ENCODE data around the gene RAB18. TPM values are rescaled to one million over a fixed set of nuclear protein-coding genes. Genes with fewer than 3 reads are reported as not detected.

Gene RAB18
- total and polyA plus RNA-seq, 2 donors: 53.6 to 64.8 TPM

DNA sequence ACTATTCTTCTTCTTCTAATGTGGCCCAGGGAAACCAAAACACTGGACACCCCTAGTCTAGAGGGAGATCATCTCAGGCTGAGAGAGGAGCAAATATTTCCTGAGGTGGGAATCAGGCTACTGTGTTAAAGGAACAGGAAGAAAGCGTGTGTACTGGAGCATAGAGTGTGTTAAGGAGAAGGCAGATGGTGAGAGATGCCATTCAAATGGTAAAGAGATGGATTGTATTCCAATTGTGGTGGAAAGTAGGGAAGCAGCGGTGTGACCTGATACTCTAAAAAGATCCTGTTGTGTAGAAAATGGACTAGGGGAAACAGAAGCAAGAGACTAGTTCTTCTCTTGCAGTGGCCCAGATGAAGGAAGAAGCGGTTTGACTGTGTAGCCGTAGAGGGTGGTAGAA lies 31.2 kb downstream of the RAB18 start:
- peaks cover 28 to 43% of the 10 kb centered on the region in 2 donors for H3K36me3 ChIP-seq (ENCODE audit: control insufficient read depth in 2 of 2, insufficient read depth in 2 of 2, low read length in 1 of 2)
- over 99% methylated on average over 4 of the region's 4 CpGs for WGBS
- no peak overlapping the region for H3K27ac ChIP-seq (ENCODE audit: low read depth in 1 of 2, low read length in 1 of 2)
- no peaks in the 10 kb centered on the region for H3K27me3 ChIP-seq (ENCODE audit: control insufficient read depth in 2 of 2, insufficient read depth in 1 of 2, low read length in 1 of 2)
- H3K9me3 ChIP-seq (ENCODE audit: control insufficient read depth in 2 of 2, insufficient read depth in 1 of 2, low read length in 1 of 2): no peaks in the 10 kb centered on the region
- H3K4me3 ChIP-seq (ENCODE audit: low read length in 2 of 2): no peak overlapping the region
- no peaks in the 10 kb centered on the region for H3K4me1 ChIP-seq (ENCODE audit: control insufficient read depth in 2 of 2, insufficient read depth in 2 of 2, low read length in 2 of 2)
- no peak for DNase-seq (ENCODE audit: low read depth in 6 of 9, low spot score in 9 of 9)

GRCh38 chr10:27536437-27536836 lies 32.3 kb downstream of the RAB18 start:
- H3K4me3 ChIP-seq (ENCODE audit: low read length in 2 of 2): no peak overlapping the region
- H3K36me3 ChIP-seq (ENCODE audit: control insufficient read depth in 2 of 2, insufficient read depth in 2 of 2, low read length in 1 of 2): peaks cover 24 to 43% of the 10 kb centered on the region in 2 donors
- no peaks in the 10 kb centered on the region for H3K27me3 ChIP-seq (ENCODE audit: control insufficient read depth in 2 of 2, insufficient read depth in 1 of 2, low read length in 1 of 2)
- no peak overlapping the region for H3K27ac ChIP-seq (ENCODE audit: low read depth in 1 of 2, low read length in 1 of 2)
- no peaks in the 10 kb centered on the region for H3K9me3 ChIP-seq (ENCODE audit: control insufficient read depth in 2 of 2, insufficient read depth in 1 of 2, low read length in 1 of 2)
- H3K4me1 ChIP-seq (ENCODE audit: control insufficient read depth in 2 of 2, insufficient read depth in 2 of 2, low read length in 2 of 2): no peaks in the 10 kb centered on the region
- DNase-seq (ENCODE audit: low read depth in 6 of 9, low spot score in 9 of 9): no peak

- peaks cover 24 to 43% of the 10 kb centered on the region in 2 donors for H3K36me3 ChIP-seq (ENCODE audit: control insufficient read depth in 2 of 2, insufficient read depth in 2 of 2, low read length in 1 of 2)
- H3K9me3 ChIP-seq (ENCODE audit: control insufficient read depth in 2 of 2, insufficient read depth in 1 of 2, low read length in 1 of 2): no peaks in the 10 kb centered on the region
- H3K4me3 ChIP-seq (ENCODE audit: low read length in 2 of 2): no peak overlapping the region
- no peak for DNase-seq (ENCODE audit: low read depth in 6 of 9, low spot score in 9 of 9)
- WGBS: 98% methylated on average over 3 of the region's 3 CpGs
- no peak overlapping the region for H3K27ac ChIP-seq (ENCODE audit: low read depth in 1 of 2, low read length in 1 of 2)
- no peaks in the 10 kb centered on the region for H3K27me3 ChIP-seq (ENCODE audit: control insufficient read depth in 2 of 2, insufficient read depth in 1 of 2, low read length in 1 of 2)
- peaks cover 4 to 5% of the 10 kb centered on the region in 2 donors for H3K4me1 ChIP-seq (ENCODE audit: control insufficient read depth in 2 of 2, insufficient read depth in 2 of 2, low read length in 2 of 2)
These were observed 33.1 kb downstream of the RAB18 start for GRCh38 chr10:27537166-27537565.

DNA sequence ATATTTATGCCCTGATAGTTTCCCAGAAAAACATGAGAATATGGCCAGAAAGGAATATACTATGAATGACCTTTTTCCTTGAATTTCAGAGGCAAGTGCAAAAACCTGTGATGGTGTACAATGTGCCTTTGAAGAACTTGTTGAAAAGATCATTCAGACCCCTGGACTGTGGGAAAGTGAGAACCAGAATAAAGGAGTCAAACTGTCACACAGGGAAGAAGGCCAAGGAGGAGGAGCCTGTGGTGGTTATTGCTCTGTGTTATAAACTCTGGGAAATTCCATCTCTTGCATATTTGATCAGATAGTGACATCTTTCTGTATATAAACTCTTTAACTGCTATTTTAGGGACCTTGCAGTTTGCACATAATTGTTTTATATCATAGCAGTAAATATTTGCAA lies 33.7 kb downstream of the RAB18 start:
- H3K4me3 ChIP-seq (ENCODE audit: low read length in 2 of 2): no peak overlapping the region
- H3K36me3 ChIP-seq (ENCODE audit: control insufficient read depth in 2 of 2, insufficient read depth in 2 of 2, low read length in 1 of 2): peaks cover 24 to 45% of the 10 kb centered on the region in 2 donors
- no peaks in the 10 kb centered on the region for H3K9me3 ChIP-seq (ENCODE audit: control insufficient read depth in 2 of 2, insufficient read depth in 1 of 2, low read length in 1 of 2)
- H3K27ac ChIP-seq (ENCODE audit: low read depth in 1 of 2, low read length in 1 of 2): no peak overlapping the region
- H3K4me1 ChIP-seq (ENCODE audit: control insufficient read depth in 2 of 2, insufficient read depth in 2 of 2, low read length in 2 of 2): peaks cover 6 to 9% of the 10 kb centered on the region in 2 donors
- H3K27me3 ChIP-seq (ENCODE audit: control insufficient read depth in 2 of 2, insufficient read depth in 1 of 2, low read length in 1 of 2): no peaks in the 10 kb centered on the region
- DNase-seq (ENCODE audit: low read depth in 6 of 9, low spot score in 9 of 9): no peak

DNA sequence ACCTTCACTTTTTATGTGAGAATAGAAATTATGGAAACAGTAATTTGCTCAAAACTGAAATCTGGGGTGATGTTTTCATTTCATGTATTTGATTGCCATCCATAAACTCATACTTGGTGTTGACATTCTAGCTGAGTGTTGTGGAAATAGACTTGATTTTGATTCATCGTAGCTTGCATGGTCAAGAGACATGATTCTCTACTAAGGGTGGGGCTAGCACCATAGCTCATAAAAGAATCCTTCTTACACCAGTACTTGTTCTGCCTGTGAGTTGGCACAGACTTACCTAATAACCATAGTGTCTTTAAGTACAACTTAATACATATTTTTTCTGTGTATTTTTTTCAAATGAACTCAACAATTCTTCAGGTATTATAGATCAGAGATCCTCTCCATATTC lies 36.6 kb downstream of the RAB18 start:
- Histone ChIP-seq H3K4me3 (ENCODE audit: low read length in 2 of 2) (no peak overlapping the region), H3K36me3 (ENCODE audit: control insufficient read depth in 2 of 2, insufficient read depth in 2 of 2, low read length in 1 of 2) (peaks cover 17 to 36% of the 10 kb centered on the region in 2 donors), H3K27me3 (ENCODE audit: control insufficient read depth in 2 of 2, insufficient read depth in 1 of 2, low read length in 1 of 2) (no peaks in the 10 kb centered on the region), H3K27ac (ENCODE audit: low read depth in 1 of 2, low read length in 1 of 2) (peak overlapping the region in 1 of 2 donors; percentile 79), H3K4me1 (ENCODE audit: control insufficient read depth in 2 of 2, insufficient read depth in 2 of 2, low read length in 2 of 2) (peaks cover 6 to 11% of the 10 kb centered on the region in 2 donors), H3K9me3 (ENCODE audit: control insufficient read depth in 2 of 2, insufficient read depth in 1 of 2, low read length in 1 of 2) (no peaks in the 10 kb centered on the region)
- 98% methylated on average over 1 of the region's 1 CpG for WGBS
- no peak for DNase-seq (ENCODE audit: low read depth in 6 of 9, low spot score in 9 of 9)

- WGBS: 53% methylated on average over 8 of the region's 8 CpGs
- Histone ChIP-seq H3K36me3 (ENCODE audit: control insufficient read depth in 2 of 2, insufficient read depth in 2 of 2, low read length in 1 of 2) (peaks cover 10 to 31% of the 10 kb centered on the region in 2 donors), H3K27ac (ENCODE audit: low read depth in 1 of 2, low read length in 1 of 2) (peak overlapping the region in 1 of 2 donors; percentile 91), H3K9me3 (ENCODE audit: control insufficient read depth in 2 of 2, insufficient read depth in 1 of 2, low read length in 1 of 2) (no peaks in the 10 kb centered on the region), H3K4me1 (ENCODE audit: control insufficient read depth in 2 of 2, insufficient read depth in 2 of 2, low read length in 2 of 2) (peaks cover 6 to 11% of the 10 kb centered on the region in 2 donors), H3K27me3 (ENCODE audit: control insufficient read depth in 2 of 2, insufficient read depth in 1 of 2, low read length in 1 of 2) (no peaks in the 10 kb centered on the region), H3K4me3 (ENCODE audit: low read length in 2 of 2) (no peak overlapping the region)
- DNase-seq (ENCODE audit: low read depth in 6 of 9, low spot score in 9 of 9): peak in 6 of 9 donors; percentile 27 to 71 (median 46)
These were observed 38.0 kb downstream of the RAB18 start for GRCh38 chr10:27541796-27542729.

DNA sequence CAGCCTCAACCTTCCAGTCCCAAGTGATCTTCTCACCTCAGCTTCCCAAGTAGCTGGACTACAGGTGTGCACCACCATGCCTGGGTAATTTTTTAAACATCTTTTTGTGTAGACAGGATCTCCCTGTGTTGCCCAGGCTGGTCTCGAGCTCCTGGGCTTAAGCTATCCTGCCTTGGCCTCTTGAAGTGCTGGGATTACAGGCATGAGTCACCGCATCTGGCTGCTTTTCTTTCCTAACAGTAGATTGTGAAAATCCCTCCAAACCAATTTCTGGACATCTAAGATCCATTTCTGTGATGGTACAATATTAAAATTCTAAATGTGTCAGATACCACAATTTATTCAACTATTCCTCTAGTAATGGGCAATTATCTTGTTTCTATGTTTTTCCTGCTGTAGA lies 38.7 kb downstream of the RAB18 start:
- H3K27ac ChIP-seq (ENCODE audit: low read depth in 1 of 2, low read length in 1 of 2): peak overlapping the region in 1 of 2 donors; percentile 91
- peaks cover 6 to 11% of the 10 kb centered on the region in 2 donors for H3K4me1 ChIP-seq (ENCODE audit: control insufficient read depth in 2 of 2, insufficient read depth in 2 of 2, low read length in 2 of 2)
- H3K4me3 ChIP-seq (ENCODE audit: low read length in 2 of 2): no peak overlapping the region
- H3K27me3 ChIP-seq (ENCODE audit: control insufficient read depth in 2 of 2, insufficient read depth in 1 of 2, low read length in 1 of 2): no peaks in the 10 kb centered on the region
- 97% methylated on average over 2 of the region's 2 CpGs for WGBS
- H3K36me3 ChIP-seq (ENCODE audit: control insufficient read depth in 2 of 2, insufficient read depth in 2 of 2, low read length in 1 of 2): peaks cover 6 to 29% of the 10 kb centered on the region in 2 donors
- DNase-seq (ENCODE audit: low read depth in 6 of 9, low spot score in 9 of 9): no peak
- H3K9me3 ChIP-seq (ENCODE audit: control insufficient read depth in 2 of 2, insufficient read depth in 1 of 2, low read length in 1 of 2): no peaks in the 10 kb centered on the region

- H3K4me1 ChIP-seq (ENCODE audit: control insufficient read depth in 2 of 2, insufficient read depth in 2 of 2, low read length in 2 of 2): peaks cover 2 to 6% of the 10 kb centered on the region in 2 donors
- H3K36me3 ChIP-seq (ENCODE audit: control insufficient read depth in 2 of 2, insufficient read depth in 2 of 2, low read length in 1 of 2): peaks cover 4 to 16% of the 10 kb centered on the region in 2 donors
- 100% methylated on average over 2 of the region's 2 CpGs for WGBS
- no peak overlapping the region for H3K27ac ChIP-seq (ENCODE audit: low read depth in 1 of 2, low read length in 1 of 2)
- no peaks in the 10 kb centered on the region for H3K9me3 ChIP-seq (ENCODE audit: control insufficient read depth in 2 of 2, insufficient read depth in 1 of 2, low read length in 1 of 2)
- no peak for DNase-seq (ENCODE audit: low read depth in 6 of 9, low spot score in 9 of 9)
- H3K27me3 ChIP-seq (ENCODE audit: control insufficient read depth in 2 of 2, insufficient read depth in 1 of 2, low read length in 1 of 2): no peaks in the 10 kb centered on the region
- no peak overlapping the region for H3K4me3 ChIP-seq (ENCODE audit: low read length in 2 of 2)
These were observed 42.9 kb downstream of the RAB18 start for GRCh38 chr10:27547047-27547446.

DNA sequence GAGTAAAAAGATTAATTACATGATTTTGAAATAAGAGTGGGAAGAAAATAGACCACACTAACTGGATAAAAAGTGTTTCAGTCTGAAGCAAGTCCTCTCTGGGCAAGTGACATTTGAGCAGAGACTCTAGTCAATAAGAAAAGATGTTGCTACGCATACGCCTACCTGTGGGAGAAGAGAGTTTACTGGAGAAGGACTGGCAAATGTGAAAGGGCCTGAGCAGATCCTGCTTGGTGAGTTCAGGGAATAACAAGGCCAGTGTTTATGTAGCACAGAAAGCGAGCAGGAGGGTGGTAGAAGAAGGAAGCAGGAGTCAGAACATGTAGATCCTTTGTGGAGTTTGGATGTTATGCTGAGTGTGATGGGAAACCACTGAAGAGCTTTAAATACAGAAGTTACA lies 43.4 kb downstream of the RAB18 start:
- Histone ChIP-seq H3K27ac (ENCODE audit: low read depth in 1 of 2, low read length in 1 of 2) (no peak overlapping the region), H3K4me3 (ENCODE audit: low read length in 2 of 2) (no peak overlapping the region), H3K36me3 (ENCODE audit: control insufficient read depth in 2 of 2, insufficient read depth in 2 of 2, low read length in 1 of 2) (peaks cover 4 to 16% of the 10 kb centered on the region in 2 donors), H3K27me3 (ENCODE audit: control insufficient read depth in 2 of 2, insufficient read depth in 1 of 2, low read length in 1 of 2) (no peaks in the 10 kb centered on the region), H3K4me1 (ENCODE audit: control insufficient read depth in 2 of 2, insufficient read depth in 2 of 2, low read length in 2 of 2) (peaks cover 2 to 4% of the 10 kb centered on the region in 2 donors), H3K9me3 (ENCODE audit: control insufficient read depth in 2 of 2, insufficient read depth in 1 of 2, low read length in 1 of 2) (no peaks in the 10 kb centered on the region)
- no peak for DNase-seq (ENCODE audit: low read depth in 6 of 9, low spot score in 9 of 9)
- 96% methylated on average over 3 of the region's 3 CpGs for WGBS
